Muscle layer of duodenum (tissue), 2 donors: ENCODE measurements around the gene IGDCC3.

ENCODE experiments used
- H3K27ac ChIP-seq: one replicate; pipeline ENCODE4 v1.7.0; 2013; ENCODE audit warnings: mild to moderate bottlenecking, low read length
- H3K27me3 ChIP-seq: one replicate; pipeline ENCODE4 v1.7.0; 2013; ENCODE audit warnings: low read depth, mild to moderate bottlenecking, control low read depth, low read length
- H3K36me3 ChIP-seq, 2 donors: one replicate each; pipeline ENCODE4 v1.7.0; 2013; ENCODE audit warnings: low read length in 2 of 2, control low read depth in 1 of 2, mild to moderate bottlenecking in 1 of 2; ENCODE audit not compliant: insufficient read depth in 2 of 2, control insufficient read depth in 1 of 2
- H3K4me1 ChIP-seq, 2 donors: one replicate each; pipeline ENCODE4 v1.7.0; 2013; ENCODE audit warnings: low read length in 2 of 2, mild to moderate bottlenecking in 2 of 2, control low read depth in 1 of 2, moderate library complexity in 1 of 2; ENCODE audit not compliant: insufficient read depth in 2 of 2, control insufficient read depth in 1 of 2
- H3K4me3 ChIP-seq, 2 donors: one replicate each; pipeline ENCODE4 v1.7.0; 2013; ENCODE audit warnings: low read length in 2 of 2, low read depth in 1 of 2, mild to moderate bottlenecking in 1 of 2
- H3K9me3 ChIP-seq, 2 donors: one replicate each; pipeline ENCODE4 v1.7.0; 2013; ENCODE audit warnings: low read length in 2 of 2, control low read depth in 1 of 2, mild to moderate bottlenecking in 1 of 2; ENCODE audit not compliant: control insufficient read depth in 1 of 2
- donor health status: healthy.

IGDCC3 gene

DNA sequence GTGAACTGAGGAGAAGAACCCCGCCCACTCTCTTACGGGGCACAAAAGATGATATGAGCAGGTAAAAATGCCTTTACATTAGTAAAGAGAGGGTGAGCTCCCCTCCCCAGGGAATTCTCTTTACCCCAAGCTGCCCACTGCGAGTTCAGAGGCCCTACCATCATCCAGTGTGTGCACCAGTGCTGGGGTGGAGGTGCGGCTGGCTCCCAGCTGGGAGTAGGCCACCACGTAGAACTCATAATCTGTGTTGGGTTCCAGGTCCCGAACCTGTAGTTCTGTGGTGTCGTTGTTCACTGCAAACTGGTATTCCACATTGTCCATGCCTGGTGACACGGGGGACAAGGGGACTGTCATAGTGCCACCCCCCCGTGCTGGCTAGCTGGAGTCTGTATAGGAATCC, 17.1 kb upstream of the IGDCC3 start:
- peaks cover 31% of the 10 kb centered on the region for H3K27me3 ChIP-seq
- no peak overlapping the region for H3K4me3 ChIP-seq
- H3K4me1 ChIP-seq: peaks cover 0 to 12% of the 10 kb centered on the region in 2 donors
- H3K36me3 ChIP-seq: no peaks in the 10 kb centered on the region
- H3K27ac ChIP-seq: no peak overlapping the region
- H3K9me3 ChIP-seq: no peaks in the 10 kb centered on the region

GRCh38 chr15:65394280-65394789, 16.5 kb upstream of the IGDCC3 start:
- Histone ChIP-seq H3K4me3 (no peak overlapping the region), H3K27me3 (peaks cover 31% of the 10 kb centered on the region), H3K9me3 (no peaks in the 10 kb centered on the region), H3K4me1 (peaks cover 0 to 12% of the 10 kb centered on the region in 2 donors), H3K27ac (no peak overlapping the region), H3K36me3 (no peaks in the 10 kb centered on the region)

GRCh38 chr15:65393557-65393956, 15.8 kb upstream of the IGDCC3 start:
- Histone ChIP-seq H3K27ac (no peak overlapping the region), H3K27me3 (peaks cover 31% of the 10 kb centered on the region), H3K4me3 (no peak overlapping the region), H3K36me3 (no peaks in the 10 kb centered on the region), H3K4me1 (peaks cover 0 to 12% of the 10 kb centered on the region in 2 donors), H3K9me3 (no peaks in the 10 kb centered on the region)

DNA sequence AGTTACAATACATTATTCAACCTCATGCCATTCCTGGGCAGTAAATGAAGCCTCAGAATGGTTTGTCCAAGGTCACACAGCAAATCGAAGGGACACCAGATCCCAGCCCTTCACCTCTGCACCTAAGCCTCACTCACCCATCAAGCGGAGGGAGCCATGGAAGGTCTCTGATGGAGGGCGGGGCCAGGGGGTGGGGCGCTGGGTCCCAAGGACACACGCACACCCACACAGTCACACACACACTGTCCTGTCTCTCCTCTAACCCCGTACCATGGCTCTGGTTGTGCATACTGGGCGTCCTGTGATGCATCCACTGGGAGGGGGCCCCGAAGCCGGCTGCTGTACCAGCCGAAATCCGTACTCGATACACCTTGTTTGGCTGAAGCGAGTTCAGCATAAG, 15.3 kb upstream of the IGDCC3 start:
- H3K9me3 ChIP-seq: no peaks in the 10 kb centered on the region
- H3K27me3 ChIP-seq: peaks cover 31% of the 10 kb centered on the region
- H3K4me1 ChIP-seq: peaks cover 0 to 12% of the 10 kb centered on the region in 2 donors
- H3K27ac ChIP-seq: no peak overlapping the region
- no peak overlapping the region for H3K4me3 ChIP-seq
- H3K36me3 ChIP-seq: no peaks in the 10 kb centered on the region

GRCh38 chr15:65392368-65392767, 14.6 kb upstream of the IGDCC3 start:
- no peaks in the 10 kb centered on the region for H3K36me3 ChIP-seq
- H3K27ac ChIP-seq: no peak overlapping the region
- H3K9me3 ChIP-seq: no peaks in the 10 kb centered on the region
- H3K27me3 ChIP-seq: peaks cover 31% of the 10 kb centered on the region
- H3K4me3 ChIP-seq: no peak overlapping the region
- H3K4me1 ChIP-seq: peaks cover 0 to 12% of the 10 kb centered on the region in 2 donors

DNA sequence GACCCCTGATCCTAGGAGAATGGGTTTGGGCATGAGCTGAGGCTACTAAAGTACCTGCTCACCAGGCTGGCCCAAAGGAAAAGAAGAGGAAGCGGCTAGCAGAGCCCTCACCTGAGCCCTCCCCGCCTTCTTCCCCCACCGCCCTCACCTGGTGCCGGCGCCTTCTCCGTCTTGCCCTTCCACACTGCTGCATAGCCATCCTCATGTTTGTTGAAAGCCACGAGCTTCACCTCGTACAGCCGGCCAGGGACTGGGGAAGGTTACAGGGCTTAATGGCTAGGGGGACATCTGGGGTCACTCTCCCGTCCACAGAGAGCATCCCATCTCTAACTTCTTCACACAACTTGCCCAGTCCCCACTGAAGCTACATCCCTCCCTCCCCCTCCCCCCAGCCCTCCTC, 13.9 kb upstream of the IGDCC3 start:
- no peak overlapping the region for H3K27ac ChIP-seq
- peaks cover 25% of the 10 kb centered on the region for H3K27me3 ChIP-seq
- H3K36me3 ChIP-seq: no peaks in the 10 kb centered on the region
- H3K9me3 ChIP-seq: no peaks in the 10 kb centered on the region
- H3K4me3 ChIP-seq: no peak overlapping the region
- peaks cover 0 to 11% of the 10 kb centered on the region in 2 donors for H3K4me1 ChIP-seq

DNA sequence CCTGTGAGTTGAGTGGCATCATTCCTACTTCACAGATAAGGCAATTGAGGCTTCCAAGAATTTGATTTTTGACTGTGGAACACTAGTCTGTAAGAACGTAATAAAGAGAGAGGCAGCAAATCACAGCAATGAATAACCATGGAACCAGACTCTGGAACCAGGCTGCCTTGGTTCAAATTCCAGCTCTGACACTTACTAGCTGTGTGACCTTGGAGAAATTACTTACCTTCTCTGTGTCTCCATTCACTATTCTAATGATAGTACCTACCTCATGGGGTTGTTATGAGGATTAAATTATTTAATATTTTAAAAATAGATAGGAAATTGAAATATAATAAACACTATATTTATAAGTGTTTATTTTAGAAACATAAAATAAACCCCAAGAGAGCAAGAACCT, 12.6 kb upstream of the IGDCC3 start:
- no peak overlapping the region for H3K4me3 ChIP-seq
- H3K27ac ChIP-seq: no peak overlapping the region
- no peaks in the 10 kb centered on the region for H3K36me3 ChIP-seq
- no peaks in the 10 kb centered on the region for H3K9me3 ChIP-seq
- peaks cover under 1 to 8% of the 10 kb centered on the region in 2 donors for H3K4me1 ChIP-seq
- peaks cover 15% of the 10 kb centered on the region for H3K27me3 ChIP-seq

GRCh38 chr15:65389226-65389625, 11.4 kb upstream of the IGDCC3 start:
- H3K4me3 ChIP-seq: no peak overlapping the region
- H3K4me1 ChIP-seq: peaks cover 3 to 14% of the 10 kb centered on the region in 2 donors
- no peaks in the 10 kb centered on the region for H3K36me3 ChIP-seq
- H3K9me3 ChIP-seq: no peaks in the 10 kb centered on the region
- H3K27me3 ChIP-seq: peaks cover 3% of the 10 kb centered on the region
- no peak overlapping the region for H3K27ac ChIP-seq

- H3K27me3 ChIP-seq: no peaks in the 10 kb centered on the region
- no peaks in the 10 kb centered on the region for H3K9me3 ChIP-seq
These were observed 10.7 kb upstream of the IGDCC3 start for GRCh38 chr15:65388306-65389080.

DNA sequence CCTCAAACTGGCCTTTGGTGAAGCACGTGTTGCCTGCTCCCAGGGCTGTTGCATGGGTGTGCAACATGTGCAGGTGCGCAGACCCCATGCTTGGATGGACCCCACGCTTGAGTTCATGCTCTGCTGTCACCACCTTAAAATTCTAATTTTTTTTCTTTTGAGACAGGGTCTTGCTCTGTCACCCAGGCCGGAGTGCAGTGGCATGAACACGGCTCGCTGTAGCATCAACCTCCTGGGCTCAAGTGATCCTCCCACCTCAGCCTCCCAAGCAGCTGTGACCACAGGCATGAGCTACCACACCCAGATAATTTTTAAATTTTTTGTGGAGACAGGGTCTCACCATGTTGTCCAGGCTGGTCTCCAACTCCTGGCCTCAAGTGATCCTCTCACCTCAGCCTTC, 9.1 kb upstream of the IGDCC3 start:
- Histone ChIP-seq H3K9me3 (no peaks in the 10 kb centered on the region), H3K27ac (no peak overlapping the region), H3K27me3 (no peaks in the 10 kb centered on the region), H3K36me3 (no peaks in the 10 kb centered on the region), H3K4me1 (peaks cover 3 to 14% of the 10 kb centered on the region in 2 donors), H3K4me3 (no peak overlapping the region)

More at GRCh38 chr15:65388306-65389080, 10.7 kb upstream of the IGDCC3 start:
- H3K27ac ChIP-seq: no peak overlapping the region
- no peak overlapping the region for H3K4me3 ChIP-seq
- peaks cover 3 to 14% of the 10 kb centered on the region in 2 donors for H3K4me1 ChIP-seq
- no peaks in the 10 kb centered on the region for H3K36me3 ChIP-seq

DNA sequence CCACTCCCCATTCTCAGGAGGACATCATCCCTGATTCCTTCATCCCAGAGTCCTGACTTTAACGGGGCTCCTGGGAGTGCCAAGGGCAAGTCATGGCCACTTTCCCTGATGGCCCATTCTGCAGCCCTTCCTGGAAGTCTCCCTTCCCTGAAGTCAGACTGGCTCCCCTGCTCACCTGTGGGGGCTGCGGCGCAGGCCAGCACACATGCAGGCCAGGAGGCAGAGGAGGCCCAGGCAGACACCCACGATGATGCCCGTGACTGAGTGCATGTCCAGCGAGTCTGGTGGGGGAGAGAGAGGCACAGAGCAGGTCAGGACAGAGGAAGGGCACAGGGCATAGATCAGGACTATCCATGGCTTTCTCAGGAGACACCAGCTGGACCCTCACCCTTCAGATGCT, 8.6 kb upstream of the IGDCC3 start:
- H3K27ac ChIP-seq: no peak overlapping the region
- H3K9me3 ChIP-seq: no peaks in the 10 kb centered on the region
- peaks cover 3 to 14% of the 10 kb centered on the region in 2 donors for H3K4me1 ChIP-seq
- H3K27me3 ChIP-seq: no peaks in the 10 kb centered on the region
- H3K36me3 ChIP-seq: no peaks in the 10 kb centered on the region
- H3K4me3 ChIP-seq: no peak overlapping the region

DNA sequence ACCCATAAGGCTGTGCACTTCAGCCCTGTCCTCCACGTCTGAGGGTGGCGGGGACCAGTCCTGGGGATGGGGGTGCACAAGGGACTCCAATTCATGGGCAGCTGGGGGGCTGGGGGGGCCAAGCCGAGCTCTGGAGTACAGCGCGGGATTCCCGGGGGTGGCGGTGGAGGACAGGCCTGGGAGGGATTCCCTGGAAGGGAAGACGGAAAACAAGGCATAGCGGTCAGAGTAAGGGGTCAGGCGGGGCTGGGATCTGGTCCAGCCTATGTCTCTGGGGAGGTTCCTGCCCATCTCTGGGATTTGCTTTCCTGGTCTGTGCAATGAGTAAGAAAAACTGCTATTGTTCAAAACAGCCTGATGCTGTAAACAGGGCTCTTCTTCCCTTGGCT, 8.1 kb upstream of the IGDCC3 start:
- H3K4me3 ChIP-seq: peak overlapping the region in 1 of 2 donors; percentile 49
- no peaks in the 10 kb centered on the region for H3K9me3 ChIP-seq
- H3K27ac ChIP-seq: no peak overlapping the region
- peaks cover 3 to 14% of the 10 kb centered on the region in 2 donors for H3K4me1 ChIP-seq
- H3K27me3 ChIP-seq: no peaks in the 10 kb centered on the region
- H3K36me3 ChIP-seq: no peaks in the 10 kb centered on the region
